GM23338 (cell line): ENCODE measurements around the gene RNF4. TPM values are rescaled to one million over a fixed set of nuclear protein-coding genes. Genes with fewer than 3 reads are reported as not detected.

Experiments
- ATAC-seq: fragments of 200-7000 bp; cut with Tn5 transposase; 3 replicates; pipeline ENCODE4 v1.9.1; 2020
- DNase-seq: peaks from one replicate; pipeline ENCODE4 v3.0.0-alpha.2; 2015; ENCODE audit warnings: low spot score
- H2AFZ ChIP-seq: fragments of 200-600 bp; sonication (generic); 2 replicates; pipeline ENCODE4 v1.8.0; 2016; ENCODE audit warnings: antibody characterized with exemption, mild to moderate bottlenecking, moderate library complexity
- H3F3A ChIP-seq: fragments of 200-600 bp; sonication (generic); replicated peaks from 2 replicates; pipeline ENCODE4 v1.8.0; 2017; ENCODE audit warnings: antibody characterized with exemption, mixed run types, low read depth
- H3K27ac ChIP-seq: fragments of 200-600 bp; sonication (generic); 2 replicates; pipeline ENCODE4 v1.6.1; 2016; ENCODE audit warnings: low read depth
- H3K27me3 ChIP-seq: fragments of 200-600 bp; sonication (generic); 2 replicates; pipeline ENCODE4 v1.8.0; 2016; ENCODE audit warnings: mild to moderate bottlenecking, mixed run types, moderate library complexity; ENCODE audit not compliant: insufficient read depth
- H3K36me3 ChIP-seq: fragments of 200-600 bp; sonication (generic); 2 replicates; pipeline ENCODE4 v1.8.0; 2016; ENCODE audit warnings: mild to moderate bottlenecking; ENCODE audit not compliant: insufficient read depth
- H3K4me1 ChIP-seq: fragments of 200-600 bp; sonication (generic); 2 replicates; pipeline ENCODE4 v1.8.0; 2016; ENCODE audit warnings: mild to moderate bottlenecking, moderate library complexity; ENCODE audit not compliant: insufficient read depth
- H3K4me2 ChIP-seq: fragments of 200-600 bp; sonication (generic); 2 replicates; pipeline ENCODE4 v1.7.1; 2017; ENCODE audit warnings: mixed run types
- H3K4me3 ChIP-seq: fragments of 200-600 bp; sonication (generic); 2 replicates; pipeline ENCODE4 v1.6.1; 2016; ENCODE audit warnings: mixed run types
- H3K79me2 ChIP-seq: fragments of 200-600 bp; sonication (generic); replicated peaks from 2 replicates; pipeline ENCODE4 v1.8.0; 2017; ENCODE audit warnings: mild to moderate bottlenecking; ENCODE audit not compliant: insufficient read depth
- H3K9me2 ChIP-seq: fragments of 200-600 bp; sonication (generic); 2 replicates; pipeline ENCODE4 v1.8.0; 2017; ENCODE audit not compliant: insufficient read depth
- H4K20me1 ChIP-seq: fragments of 200-600 bp; sonication (generic); replicated peaks from 2 replicates; pipeline ENCODE4 v1.8.0; 2017; ENCODE audit warnings: mild to moderate bottlenecking; ENCODE audit not compliant: insufficient read depth
- H3K27ac Mint-ChIP-seq: 2 replicates; pipeline ENCODE4 v1.8.0; 2020; ENCODE audit warnings: inconsistent platforms, mild to moderate bottlenecking, moderate library complexity, mixed read lengths
- H3K27me3 Mint-ChIP-seq: 3 replicates; pipeline ENCODE4 v1.8.0; 2022; ENCODE audit warnings: low read depth, mild to moderate bottlenecking, moderate library complexity, mixed read lengths, inconsistent platforms; ENCODE audit not compliant: insufficient read depth, poor library complexity
- H3K36me3 Mint-ChIP-seq: 3 replicates; pipeline ENCODE4 v1.8.0; 2021; ENCODE audit warnings: low read depth, mild to moderate bottlenecking, inconsistent platforms, moderate library complexity, mixed read lengths
- H3K4me1 Mint-ChIP-seq: 3 replicates; pipeline ENCODE4 v1.8.0; 2020; ENCODE audit warnings: mild to moderate bottlenecking, inconsistent platforms, mixed read lengths
- H3K4me3 Mint-ChIP-seq: 3 replicates; pipeline ENCODE4 v1.8.0; 2021; ENCODE audit warnings: moderate library complexity, mild to moderate bottlenecking, inconsistent platforms, mixed read lengths
- H3K9me3 Mint-ChIP-seq: 3 replicates; pipeline ENCODE4 v1.8.0; 2020; ENCODE audit warnings: moderate library complexity, mild to moderate bottlenecking, inconsistent platforms, mixed read lengths
- CREB1 ChIP-seq: fragments of 250-450 bp; sonication (Bioruptor Pico); IDR thresholded peaks from 2 replicates; pipeline ENCODE4 v1.5.0; 2020; ENCODE audit warnings: low read depth, mild to moderate bottlenecking, moderate library complexity
- EZH2phosphoT487 ChIP-seq: fragments of 200-600 bp; sonication (generic); IDR thresholded peaks from one replicate; pipeline ENCODE4 v1.8.1; 2018; ENCODE audit warnings: antibody characterized with exemption; ENCODE audit not compliant: unreplicated experiment
- JUNB ChIP-seq: IDR thresholded peaks from one replicate; pipeline ENCODE4 v1.6.1; 2016; ENCODE audit warnings: antibody characterized with exemption; ENCODE audit not compliant: unreplicated experiment
- NANOG ChIP-seq: IDR thresholded peaks from 2 replicates; pipeline ENCODE4 v1.6.1; 2016; ENCODE audit warnings: antibody characterized with exemption, borderline replicate concordance
- POLR2AphosphoS5 ChIP-seq: IDR thresholded peaks from 2 replicates; pipeline ENCODE4 v1.6.1; 2016; ENCODE audit warnings: antibody characterized with exemption, low read depth
- STAT1 ChIP-seq: IDR thresholded peaks from one replicate; pipeline ENCODE4 v1.6.1; 2016; ENCODE audit warnings: antibody characterized with exemption; ENCODE audit not compliant: unreplicated experiment
- ZNF114 ChIP-seq: fragments of 250-450 bp; sonication (Bioruptor Pico); IDR thresholded peaks from 2 replicates; pipeline ENCODE4 v1.5.0; 2020; ENCODE audit warnings: mild to moderate bottlenecking, moderate library complexity
- ZNF331 ChIP-seq: fragments of 250-450 bp; sonication (Bioruptor Pico); IDR thresholded peaks from 2 replicates; pipeline ENCODE4 v1.5.0; 2020; ENCODE audit warnings: low read depth, mild to moderate bottlenecking, moderate library complexity
- polyA plus RNA-seq: library from polyadenylated mRNA; unstranded; fragments of >200 nt; fragmentation: Nextera tagmentation; extraction: Ambion mirVana; gene quantifications from 2 replicates; pipeline ENCODE4 v1.2.1, GENCODE V29; 2016
- total RNA-seq: library from RNA; depleted of rRNA; stranded (reverse); fragments of >200 nt; shearing (Covaris generic); gene quantifications from 2 replicates; pipeline ENCODE4 v1.2.3, GENCODE V29; 2014
- TF ChIP-seq, protein P1 (sequence below): IDR thresholded peaks from one replicate; pipeline ENCODE4 v1.6.1; 2018; ENCODE audit warnings: antibody characterized with exemption; ENCODE audit not compliant: unreplicated experiment
- TF ChIP-seq, protein P2 (sequence below), 2 experiments: fragments of 200-600 bp in 1 of 2; sonication (generic) in 1 of 2; conservative IDR thresholded peaks; 2 replicates each; pipeline versions ENCODE4 v1.5.1 to v1.6.1; 2016 to 2017; ENCODE audit warnings: antibody characterized with exemption in 2 of 2, low read depth in 2 of 2, mild to moderate bottlenecking in 2 of 2, moderate library complexity in 1 of 2
- TF ChIP-seq, protein P3 (sequence below): IDR thresholded peaks from 2 replicates; pipeline ENCODE4 v1.6.1; 2016; ENCODE audit warnings: antibody characterized with exemption

The RNF4 gene
- total and polyA plus RNA-seq, 2 experiments from 2014 or later = 47.7 to 77.2 TPM

DNA sequence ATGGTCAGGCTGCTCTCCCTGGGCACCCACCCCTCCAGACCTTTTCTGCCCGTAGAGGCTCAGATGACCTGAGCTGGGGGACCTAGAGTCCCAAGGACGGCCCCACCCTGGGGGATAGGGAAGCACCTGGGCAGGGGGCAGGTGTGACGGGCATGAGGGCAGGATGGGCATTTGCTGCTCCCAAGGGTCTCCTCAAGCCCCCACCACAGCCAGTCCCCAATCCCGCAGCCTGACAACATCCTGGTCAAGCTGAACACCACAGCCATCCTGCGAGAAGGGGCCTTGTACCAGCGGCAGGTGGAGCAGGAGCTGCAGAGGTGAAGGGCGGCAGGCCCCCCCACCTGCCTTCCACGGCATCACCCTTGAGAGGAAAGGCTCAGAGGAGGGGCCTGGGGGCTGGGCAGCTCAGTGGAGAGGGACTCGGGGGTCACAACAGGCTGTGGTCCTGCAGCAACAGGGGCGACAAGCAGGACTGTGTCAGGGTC, 17.8 kb upstream of the RNF4 start (continued):
- TF ChIP-seq, protein P1, sequence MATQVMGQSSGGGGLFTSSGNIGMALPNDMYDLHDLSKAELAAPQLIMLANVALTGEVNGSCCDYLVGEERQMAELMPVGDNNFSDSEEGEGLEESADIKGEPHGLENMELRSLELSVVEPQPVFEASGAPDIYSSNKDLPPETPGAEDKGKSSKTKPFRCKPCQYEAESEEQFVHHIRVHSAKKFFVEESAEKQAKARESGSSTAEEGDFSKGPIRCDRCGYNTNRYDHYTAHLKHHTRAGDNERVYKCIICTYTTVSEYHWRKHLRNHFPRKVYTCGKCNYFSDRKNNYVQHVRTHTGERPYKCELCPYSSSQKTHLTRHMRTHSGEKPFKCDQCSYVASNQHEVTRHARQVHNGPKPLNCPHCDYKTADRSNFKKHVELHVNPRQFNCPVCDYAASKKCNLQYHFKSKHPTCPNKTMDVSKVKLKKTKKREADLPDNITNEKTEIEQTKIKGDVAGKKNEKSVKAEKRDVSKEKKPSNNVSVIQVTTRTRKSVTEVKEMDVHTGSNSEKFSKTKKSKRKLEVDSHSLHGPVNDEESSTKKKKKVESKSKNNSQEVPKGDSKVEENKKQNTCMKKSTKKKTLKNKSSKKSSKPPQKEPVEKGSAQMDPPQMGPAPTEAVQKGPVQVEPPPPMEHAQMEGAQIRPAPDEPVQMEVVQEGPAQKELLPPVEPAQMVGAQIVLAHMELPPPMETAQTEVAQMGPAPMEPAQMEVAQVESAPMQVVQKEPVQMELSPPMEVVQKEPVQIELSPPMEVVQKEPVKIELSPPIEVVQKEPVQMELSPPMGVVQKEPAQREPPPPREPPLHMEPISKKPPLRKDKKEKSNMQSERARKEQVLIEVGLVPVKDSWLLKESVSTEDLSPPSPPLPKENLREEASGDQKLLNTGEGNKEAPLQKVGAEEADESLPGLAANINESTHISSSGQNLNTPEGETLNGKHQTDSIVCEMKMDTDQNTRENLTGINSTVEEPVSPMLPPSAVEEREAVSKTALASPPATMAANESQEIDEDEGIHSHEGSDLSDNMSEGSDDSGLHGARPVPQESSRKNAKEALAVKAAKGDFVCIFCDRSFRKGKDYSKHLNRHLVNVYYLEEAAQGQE = no peak
- no peak for TF ChIP-seq STAT1
- TF ChIP-seq ZNF114 (CRISPR knock-in tag) = no peak
- no peak for TF ChIP-seq POLR2AphosphoS5
- TF ChIP-seq CREB1 (CRISPR knock-in tag) = no peak
- TF ChIP-seq, protein P2, sequence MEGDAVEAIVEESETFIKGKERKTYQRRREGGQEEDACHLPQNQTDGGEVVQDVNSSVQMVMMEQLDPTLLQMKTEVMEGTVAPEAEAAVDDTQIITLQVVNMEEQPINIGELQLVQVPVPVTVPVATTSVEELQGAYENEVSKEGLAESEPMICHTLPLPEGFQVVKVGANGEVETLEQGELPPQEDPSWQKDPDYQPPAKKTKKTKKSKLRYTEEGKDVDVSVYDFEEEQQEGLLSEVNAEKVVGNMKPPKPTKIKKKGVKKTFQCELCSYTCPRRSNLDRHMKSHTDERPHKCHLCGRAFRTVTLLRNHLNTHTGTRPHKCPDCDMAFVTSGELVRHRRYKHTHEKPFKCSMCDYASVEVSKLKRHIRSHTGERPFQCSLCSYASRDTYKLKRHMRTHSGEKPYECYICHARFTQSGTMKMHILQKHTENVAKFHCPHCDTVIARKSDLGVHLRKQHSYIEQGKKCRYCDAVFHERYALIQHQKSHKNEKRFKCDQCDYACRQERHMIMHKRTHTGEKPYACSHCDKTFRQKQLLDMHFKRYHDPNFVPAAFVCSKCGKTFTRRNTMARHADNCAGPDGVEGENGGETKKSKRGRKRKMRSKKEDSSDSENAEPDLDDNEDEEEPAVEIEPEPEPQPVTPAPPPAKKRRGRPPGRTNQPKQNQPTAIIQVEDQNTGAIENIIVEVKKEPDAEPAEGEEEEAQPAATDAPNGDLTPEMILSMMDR (conservative IDR thresholded peaks at IDR 0.05; ENCODE audit: low read depth in 2 of 2) = no peak
- no peak for TF ChIP-seq ZNF331 (CRISPR knock-in tag)
- TF ChIP-seq, protein P3, sequence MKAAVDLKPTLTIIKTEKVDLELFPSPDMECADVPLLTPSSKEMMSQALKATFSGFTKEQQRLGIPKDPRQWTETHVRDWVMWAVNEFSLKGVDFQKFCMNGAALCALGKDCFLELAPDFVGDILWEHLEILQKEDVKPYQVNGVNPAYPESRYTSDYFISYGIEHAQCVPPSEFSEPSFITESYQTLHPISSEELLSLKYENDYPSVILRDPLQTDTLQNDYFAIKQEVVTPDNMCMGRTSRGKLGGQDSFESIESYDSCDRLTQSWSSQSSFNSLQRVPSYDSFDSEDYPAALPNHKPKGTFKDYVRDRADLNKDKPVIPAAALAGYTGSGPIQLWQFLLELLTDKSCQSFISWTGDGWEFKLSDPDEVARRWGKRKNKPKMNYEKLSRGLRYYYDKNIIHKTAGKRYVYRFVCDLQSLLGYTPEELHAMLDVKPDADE = no peak
- TF ChIP-seq JUNB = no peak
- no peak for TF ChIP-seq EZH2phosphoT487

DNA sequence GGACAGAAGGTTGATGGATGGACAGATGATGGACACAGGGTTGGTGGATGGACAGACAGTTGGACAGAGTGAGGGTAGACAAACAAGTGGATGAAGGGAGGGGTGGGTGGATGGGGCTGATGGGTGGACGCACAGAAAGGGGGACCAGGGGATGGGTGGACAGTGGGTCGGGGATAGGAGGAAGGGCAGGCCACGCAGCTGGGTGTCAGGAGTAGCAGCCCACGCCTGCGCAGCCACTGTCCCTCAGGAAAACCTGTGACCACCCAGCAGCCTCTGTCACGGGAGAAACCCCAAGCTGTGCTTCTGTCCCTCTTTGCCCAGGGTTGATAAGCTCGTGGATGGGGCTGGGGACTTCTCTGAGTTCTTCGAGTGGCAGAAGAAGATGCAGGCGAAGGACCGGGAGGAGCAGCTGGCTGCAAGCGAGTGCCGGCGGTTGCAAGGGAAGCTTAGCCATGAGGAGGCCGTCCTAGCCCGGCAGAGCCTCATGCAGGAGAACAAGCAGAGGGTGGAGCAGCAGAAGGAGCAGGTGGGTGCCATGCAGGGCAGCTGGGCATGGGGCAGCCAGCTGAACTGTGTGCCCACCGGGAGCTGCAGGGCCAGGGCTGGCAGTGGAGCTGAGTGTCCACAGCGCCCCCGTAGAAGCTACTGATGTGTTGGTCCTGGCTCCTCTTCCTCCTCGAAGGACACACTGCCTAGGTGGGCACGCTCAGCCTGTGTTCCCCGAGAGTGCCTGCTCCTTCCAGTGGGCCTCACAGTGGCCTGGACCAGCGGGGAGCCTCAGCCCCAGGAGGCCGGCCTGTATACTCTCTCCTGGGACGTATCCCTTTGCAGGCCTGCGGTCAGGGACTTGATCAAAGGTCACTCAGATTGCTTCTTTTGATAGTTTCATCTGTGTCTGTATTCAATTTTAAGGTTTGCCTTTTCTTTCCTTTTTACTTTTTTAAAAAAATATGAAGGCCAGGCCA, 16.8 kb upstream of the RNF4 start:
- no peaks in the 10 kb centered on the region for H3K79me2 ChIP-seq
- Mint-ChIP-seq H3K36me3 (no peaks in the 10 kb centered on the region), H3K4me1 (no peaks in the 10 kb centered on the region), H3K27me3 (peaks cover 5% of the 10 kb centered on the region), H3K27ac (no peak overlapping the region), H3K9me3 (no peaks in the 10 kb centered on the region), H3K4me3 (no peak overlapping the region)
- DNase-seq = no peak
- no peaks in the 10 kb centered on the region for H3K36me3 ChIP-seq
- no peak; the same call in 2 of the 3 replicates for ATAC-seq
- no peak overlapping the region for H3K4me2 ChIP-seq
- H3K9me2 ChIP-seq = peaks cover 6% of the 10 kb centered on the region; the same call in 1 of the 2 replicates
- H2AFZ ChIP-seq = no peak overlapping the region
- no peaks in the 10 kb centered on the region for H3F3A ChIP-seq
- no peaks in the 10 kb centered on the region for H3K4me1 ChIP-seq
- H4K20me1 ChIP-seq = no peaks in the 10 kb centered on the region
- H3K27me3 ChIP-seq = no peaks in the 10 kb centered on the region
- H3K27ac ChIP-seq = no peak overlapping the region
- no peak overlapping the region for H3K4me3 ChIP-seq
- no peak for TF ChIP-seq JUNB
- TF ChIP-seq ZNF331 (CRISPR knock-in tag) = no peak
- TF ChIP-seq, protein P1 = no peak
- TF ChIP-seq NANOG = no peak
- TF ChIP-seq, protein P2 (conservative IDR thresholded peaks at IDR 0.05; ENCODE audit: low read depth in 2 of 2) = no peak
- TF ChIP-seq, protein P3 = no peak
